Measurements from ENCODE around the gene TBC1D2B. TPM values are rescaled to one million over a fixed set of nuclear protein-coding genes. Genes with fewer than 3 reads are reported as not detected.

The TBC1D2B gene
- total and polyA plus RNA-seq, 4 donors = 21.8 to 62.9 (median 38.9) TPM

- H3K4me1 ChIP-seq (ENCODE audit: control insufficient read depth in 5 of 5, insufficient read depth in 5 of 5, low read length in 5 of 5) = peaks cover 0 to 41% (median 10%) of the 10 kb centered on the region in 5 donors
- WGBS, 2 donors = 96 to 100% methylated on average over 3 of the region's 3 CpGs
- H3K27me3 ChIP-seq (ENCODE audit: control insufficient read depth in 3 of 3, insufficient read depth in 3 of 3, low read length in 2 of 3) = no peaks in the 10 kb centered on the region
- H3K4me3 ChIP-seq = no peak overlapping the region
- TF ChIP-seq, protein P1, sequence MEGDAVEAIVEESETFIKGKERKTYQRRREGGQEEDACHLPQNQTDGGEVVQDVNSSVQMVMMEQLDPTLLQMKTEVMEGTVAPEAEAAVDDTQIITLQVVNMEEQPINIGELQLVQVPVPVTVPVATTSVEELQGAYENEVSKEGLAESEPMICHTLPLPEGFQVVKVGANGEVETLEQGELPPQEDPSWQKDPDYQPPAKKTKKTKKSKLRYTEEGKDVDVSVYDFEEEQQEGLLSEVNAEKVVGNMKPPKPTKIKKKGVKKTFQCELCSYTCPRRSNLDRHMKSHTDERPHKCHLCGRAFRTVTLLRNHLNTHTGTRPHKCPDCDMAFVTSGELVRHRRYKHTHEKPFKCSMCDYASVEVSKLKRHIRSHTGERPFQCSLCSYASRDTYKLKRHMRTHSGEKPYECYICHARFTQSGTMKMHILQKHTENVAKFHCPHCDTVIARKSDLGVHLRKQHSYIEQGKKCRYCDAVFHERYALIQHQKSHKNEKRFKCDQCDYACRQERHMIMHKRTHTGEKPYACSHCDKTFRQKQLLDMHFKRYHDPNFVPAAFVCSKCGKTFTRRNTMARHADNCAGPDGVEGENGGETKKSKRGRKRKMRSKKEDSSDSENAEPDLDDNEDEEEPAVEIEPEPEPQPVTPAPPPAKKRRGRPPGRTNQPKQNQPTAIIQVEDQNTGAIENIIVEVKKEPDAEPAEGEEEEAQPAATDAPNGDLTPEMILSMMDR (IDR thresholded peaks at IDR 0.05; ENCODE audit: control extremely low read depth, extremely low read depth) = no peak
- H3K27ac ChIP-seq (ENCODE audit: low read depth in 1 of 2, low read length in 1 of 2) = no peak overlapping the region
- no peaks in the 10 kb centered on the region for H3K9me3 ChIP-seq (ENCODE audit: control insufficient read depth in 4 of 4, insufficient read depth in 3 of 4, low read length in 3 of 4)
- H3K9ac ChIP-seq (ENCODE audit: insufficient read depth in 1 of 2, low read length in 2 of 2) = no peak overlapping the region
- ATAC-seq (ENCODE audit: insufficient read depth, low FRiP score) (no peak), DNase-seq (peak in 2 of 3 donors; percentile 56 to 60)
- no peaks in the 10 kb centered on the region for H3K36me3 ChIP-seq (ENCODE audit: control insufficient read depth in 4 of 4, insufficient read depth in 4 of 4, low read length in 4 of 4)
Measured at GRCh38 chr15:78090422-78091063, 13.0 kb upstream of the TBC1D2B start.

DNA sequence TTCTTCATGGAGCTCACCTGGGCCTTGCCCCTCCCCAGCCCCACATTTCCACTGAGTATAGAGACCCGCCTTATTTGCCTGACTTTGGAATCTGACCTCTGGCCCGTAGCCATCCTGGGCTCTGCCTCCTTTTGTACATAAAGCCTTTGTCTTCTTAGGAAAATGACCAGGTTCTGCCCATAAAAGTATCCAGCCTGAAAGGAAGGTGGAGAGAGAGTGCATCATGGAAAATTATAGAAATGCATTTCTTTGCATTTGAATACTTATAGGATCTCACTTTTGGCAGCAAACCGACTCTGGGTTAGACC is 11.2 kb upstream of the TBC1D2B start:
- Histone ChIP-seq H3K9me3 (ENCODE audit: control insufficient read depth in 4 of 4, insufficient read depth in 3 of 4, low read length in 3 of 4) (no peaks in the 10 kb centered on the region), H3K4me1 (ENCODE audit: control insufficient read depth in 5 of 5, insufficient read depth in 5 of 5, low read length in 5 of 5) (peaks cover 0 to 46% (median 18%) of the 10 kb centered on the region in 5 donors), H3K4me3 (no peak overlapping the region), H3K27me3 (ENCODE audit: control insufficient read depth in 3 of 3, insufficient read depth in 3 of 3, low read length in 2 of 3) (no peaks in the 10 kb centered on the region), H3K27ac (ENCODE audit: low read depth in 1 of 2, low read length in 1 of 2) (no peak overlapping the region), H3K9ac (ENCODE audit: insufficient read depth in 1 of 2, low read length in 2 of 2) (no peak overlapping the region), H3K36me3 (ENCODE audit: control insufficient read depth in 4 of 4, insufficient read depth in 4 of 4, low read length in 4 of 4) (no peaks in the 10 kb centered on the region)
- no peak for DNase-seq
- 84 to 89% methylated on average over 3 of the region's 3 CpGs for WGBS, 2 donors
- TF ChIP-seq, protein P1 (IDR thresholded peaks at IDR 0.05; ENCODE audit: control extremely low read depth, extremely low read depth) = no peak
- no peak for ATAC-seq (ENCODE audit: insufficient read depth, low FRiP score)

DNA sequence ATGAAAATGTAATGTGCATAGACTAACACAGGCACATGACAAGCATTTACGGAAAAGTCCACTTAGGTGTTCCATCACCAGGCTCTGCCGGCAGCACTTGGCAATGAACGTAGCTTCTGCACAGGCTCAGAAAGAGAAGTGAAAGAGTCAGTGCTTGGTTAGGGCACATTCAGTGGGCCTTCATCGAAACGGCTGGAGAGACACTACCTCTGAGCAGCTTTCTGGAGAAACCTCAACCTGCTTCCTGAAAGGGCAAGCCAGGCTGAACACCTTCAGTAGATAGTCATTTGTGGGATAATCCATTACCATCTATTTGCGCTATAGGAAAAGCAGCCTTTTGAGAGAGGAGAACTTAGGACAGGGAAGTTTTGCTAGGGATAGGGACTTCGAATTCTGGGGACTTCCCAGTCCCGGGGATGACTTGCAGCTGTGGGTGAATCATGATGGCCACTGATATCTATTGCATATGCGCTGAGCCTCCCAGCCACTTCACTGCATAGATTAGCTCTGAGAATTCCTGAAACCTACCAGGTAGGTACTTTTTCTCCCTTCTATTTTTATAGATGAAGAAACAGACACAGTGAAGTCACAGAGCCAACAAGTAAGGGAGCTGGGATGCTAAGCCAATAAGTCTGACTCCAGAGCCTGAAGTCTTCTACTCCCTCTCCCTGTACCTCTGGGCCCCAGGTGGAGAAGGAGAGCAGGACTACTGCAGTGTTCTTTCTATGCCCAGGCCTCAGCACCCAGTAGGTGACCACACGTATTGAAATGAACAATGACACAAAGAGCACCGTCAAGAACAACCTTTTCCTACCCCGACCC is 10.7 kb upstream of the TBC1D2B start:
- no peak overlapping the region for H3K4me3 ChIP-seq
- H3K9ac ChIP-seq (ENCODE audit: insufficient read depth in 1 of 2, low read length in 2 of 2) = no peak overlapping the region
- H3K4me1 ChIP-seq (ENCODE audit: control insufficient read depth in 5 of 5, insufficient read depth in 5 of 5, low read length in 5 of 5) = peaks cover 0 to 40% (median 21%) of the 10 kb centered on the region in 5 donors
- 81 to 82% methylated on average over 12 of the region's 12 CpGs for WGBS, 2 donors
- ATAC-seq (ENCODE audit: insufficient read depth, low FRiP score) (no peak), DNase-seq (no peak)
- no peaks in the 10 kb centered on the region for H3K36me3 ChIP-seq (ENCODE audit: control insufficient read depth in 4 of 4, insufficient read depth in 4 of 4, low read length in 4 of 4)
- TF ChIP-seq, protein P1 (IDR thresholded peaks at IDR 0.05; ENCODE audit: control extremely low read depth, extremely low read depth) = no peak
- no peak overlapping the region for H3K27ac ChIP-seq (ENCODE audit: low read depth in 1 of 2, low read length in 1 of 2)
- H3K27me3 ChIP-seq (ENCODE audit: control insufficient read depth in 3 of 3, insufficient read depth in 3 of 3, low read length in 2 of 3) = no peaks in the 10 kb centered on the region
- H3K9me3 ChIP-seq (ENCODE audit: control insufficient read depth in 4 of 4, insufficient read depth in 3 of 4, low read length in 3 of 4) = no peaks in the 10 kb centered on the region

All from lung (tissue), 12 donors.